ENCODE measurements around the gene SLC2A8.
A peak's percentile ranks its signal among the peaks of the same experiment; 100 is the strongest.

SLC2A8 gene

GRCh38 chr9:127384016-127384730 is 12.8 kb upstream of the SLC2A8 start:
- DNase-seq: no peak

- no peak for DNase-seq
These were observed 12.1 kb upstream of the SLC2A8 start for GRCh38 chr9:127384901-127385300.

DNA sequence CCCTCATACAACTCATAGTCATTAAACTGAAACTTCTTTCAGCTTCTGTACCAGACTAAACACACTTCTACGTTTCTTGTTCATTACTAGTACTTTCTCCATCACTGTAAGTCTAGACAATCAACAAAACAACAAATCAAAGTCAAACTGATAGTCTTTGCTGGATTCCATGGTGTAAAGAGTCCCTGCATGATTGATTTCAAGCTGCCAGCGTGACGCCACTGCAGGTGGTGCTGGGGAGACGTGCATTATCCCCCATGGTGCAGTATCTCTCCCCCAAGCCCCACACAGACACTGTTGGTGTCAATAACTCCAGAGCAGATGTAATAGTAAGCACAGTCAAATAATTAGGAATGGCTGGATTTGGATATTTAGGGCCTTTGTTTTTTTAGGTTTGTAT is 10.7 kb upstream of the SLC2A8 start:
- no peak for DNase-seq

DNA sequence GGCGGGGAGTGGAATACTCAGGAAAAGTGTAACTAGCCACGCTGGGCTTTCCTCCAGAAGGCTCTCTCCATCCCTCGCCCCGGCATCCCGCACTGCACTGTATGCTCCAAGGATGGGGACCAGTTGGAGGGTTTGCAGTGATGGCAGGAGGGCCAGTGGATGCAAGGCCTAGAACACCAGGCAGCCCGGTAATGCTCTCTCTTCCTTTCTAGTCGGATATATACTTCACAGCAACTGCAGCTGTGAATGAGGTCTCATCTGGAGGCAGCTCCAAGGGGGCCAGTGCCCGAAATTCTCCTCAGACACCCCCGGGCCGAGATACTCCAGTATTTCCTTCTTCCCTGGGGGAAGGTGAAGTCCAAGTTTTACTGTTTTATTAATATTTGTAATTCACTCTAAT is 10.0 kb upstream of the SLC2A8 start:
- no peak for DNase-seq

- peak; percentile 79 for DNase-seq
These were observed 8.7 kb upstream of the SLC2A8 start for GRCh38 chr9:127388037-127388855.

- no peak for DNase-seq
These were observed 8.1 kb upstream of the SLC2A8 start for GRCh38 chr9:127388856-127389238.

DNA sequence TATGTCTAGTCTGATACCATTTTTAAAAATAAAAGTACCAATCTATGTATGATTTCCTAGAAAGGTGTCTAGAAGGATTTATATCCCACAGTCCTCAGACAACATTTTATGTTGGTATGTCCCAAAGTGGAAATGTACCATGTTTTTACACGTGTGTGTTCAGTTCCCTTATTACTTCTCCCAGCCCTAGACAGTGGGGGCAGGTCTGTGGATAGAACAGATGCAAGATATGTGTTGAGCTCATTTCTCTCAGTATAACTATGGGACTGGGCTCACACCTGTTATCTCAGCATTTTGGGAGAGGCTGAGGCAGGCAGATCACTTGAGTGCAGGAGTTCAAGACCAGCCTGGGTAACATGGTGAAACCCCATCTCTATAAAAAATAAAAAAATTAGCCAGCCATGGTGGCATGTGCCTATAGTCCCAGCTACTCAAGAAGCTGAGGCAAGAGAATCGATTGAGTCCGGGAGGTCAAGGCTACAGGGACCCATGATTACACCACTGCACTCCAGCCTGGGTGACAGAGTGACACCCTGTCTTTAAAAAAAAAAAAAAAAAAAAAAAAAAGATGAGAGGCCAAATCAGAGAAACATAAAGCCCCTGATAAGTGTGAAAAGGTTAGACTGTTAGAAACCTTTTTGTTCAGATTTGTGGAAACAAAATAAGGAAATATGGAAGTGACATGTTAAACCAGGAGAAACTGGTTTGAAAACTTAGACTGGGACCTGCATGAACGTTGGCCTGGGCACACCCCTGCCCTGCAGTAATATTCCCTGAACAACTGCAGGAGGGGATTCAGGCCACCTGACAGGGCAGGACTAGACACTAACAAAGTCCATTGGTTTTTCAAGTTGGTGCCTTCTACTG is 7.4 kb upstream of the SLC2A8 start:
- no peak for DNase-seq

DNA sequence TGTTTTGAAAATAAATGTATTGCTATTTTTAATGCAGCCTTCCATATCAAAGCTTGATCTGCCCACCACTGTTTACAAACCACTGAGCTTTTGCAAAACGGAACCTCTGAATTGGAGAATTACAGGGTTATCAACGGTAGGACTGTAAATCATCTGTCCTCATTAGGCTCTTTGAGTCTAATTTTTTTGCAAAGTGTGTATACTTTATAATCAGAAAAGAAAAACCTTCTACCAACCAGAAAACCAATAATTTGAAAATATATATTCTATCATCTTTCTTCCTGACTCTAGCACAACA is 6.8 kb upstream of the SLC2A8 start:
- peak; percentile 42 for DNase-seq

- DNase-seq: no peak
These were observed 6.4 kb upstream of the SLC2A8 start for GRCh38 chr9:127390563-127390962.

DNA sequence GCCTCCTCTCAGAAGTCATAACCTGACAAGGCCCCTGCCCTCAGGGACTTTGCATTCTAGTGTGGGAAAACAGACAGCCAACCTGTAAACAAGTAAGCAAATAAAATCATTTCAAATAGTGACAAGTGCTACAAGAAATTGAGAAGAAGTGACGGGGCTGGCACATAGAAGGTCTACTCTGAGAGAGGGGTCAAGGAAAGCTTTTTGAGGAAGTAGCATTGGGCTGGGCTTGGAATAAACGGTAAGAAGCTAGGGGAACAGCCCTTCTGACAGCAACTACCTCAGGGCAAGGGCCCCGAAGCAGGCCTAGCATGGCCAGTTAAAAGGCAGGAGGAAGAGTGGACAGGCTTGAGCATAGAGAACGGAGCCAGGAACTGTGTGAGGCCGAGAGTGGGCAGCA is 4.8 kb upstream of the SLC2A8 start:
- peak; percentile 24 for DNase-seq

- DNase-seq: no peak
These were observed 4.0 kb upstream of the SLC2A8 start for GRCh38 chr9:127392976-127393375.

DNA sequence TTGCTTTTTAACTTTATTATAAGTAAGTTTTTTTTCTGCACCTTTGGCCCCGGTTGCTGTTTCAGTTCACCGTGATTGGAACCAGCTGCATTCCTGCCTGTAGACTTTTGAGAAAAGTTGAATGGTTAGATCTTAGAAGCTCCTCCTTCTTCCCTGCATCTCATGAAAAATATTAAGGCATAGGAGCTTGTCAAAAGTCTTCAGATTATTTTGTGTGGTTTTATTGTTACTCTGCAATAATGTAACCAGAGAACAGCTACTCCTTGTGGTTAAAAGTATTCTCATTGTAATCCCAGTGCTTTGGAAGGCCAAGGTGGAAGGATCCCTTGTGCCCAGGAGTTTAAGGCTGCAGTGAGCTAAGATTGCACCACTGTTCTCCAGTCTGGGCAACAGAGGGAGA is 3.3 kb upstream of the SLC2A8 start:
- no peak for DNase-seq

GRCh38 chr9:127395497-127396252 is 1.3 kb upstream of the SLC2A8 start:
- DNase-seq: peak; percentile 56

GRCh38 chr9:127396253-127396807 is 639 bp upstream of the SLC2A8 start:
- no peak for DNase-seq

DNA sequence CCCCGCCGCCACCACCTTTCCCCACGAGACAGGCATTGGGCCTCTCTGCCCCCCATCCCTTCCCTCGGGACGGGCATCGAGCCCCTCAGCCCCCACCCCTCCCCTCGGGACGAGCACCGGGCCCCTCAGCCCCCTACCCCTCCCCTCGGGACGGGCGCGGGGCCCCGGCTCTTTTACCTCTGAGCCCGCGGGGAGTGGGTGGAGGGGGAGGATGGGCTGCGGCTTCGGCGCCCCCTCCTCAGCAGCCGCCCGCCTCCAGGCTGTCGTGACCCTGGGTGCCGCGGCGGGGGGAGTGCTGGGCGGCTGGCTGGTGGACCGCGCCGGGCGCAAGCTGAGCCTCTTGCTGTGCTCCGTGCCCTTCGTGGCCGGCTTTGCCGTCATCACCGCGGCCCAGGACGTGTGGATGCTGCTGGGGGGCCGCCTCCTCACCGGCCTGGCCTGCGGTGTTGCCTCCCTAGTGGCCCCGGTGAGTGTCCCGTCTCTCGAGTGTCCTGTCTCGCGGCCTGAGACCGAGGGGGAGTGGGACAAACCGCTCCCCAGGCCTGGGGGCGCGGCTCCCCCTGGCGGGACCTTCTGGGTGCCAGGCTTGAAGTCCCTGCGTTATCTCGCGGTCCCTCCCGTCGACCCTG is 791 bp downstream of the SLC2A8 start:
- DNase-seq: peak; percentile 50

DNA sequence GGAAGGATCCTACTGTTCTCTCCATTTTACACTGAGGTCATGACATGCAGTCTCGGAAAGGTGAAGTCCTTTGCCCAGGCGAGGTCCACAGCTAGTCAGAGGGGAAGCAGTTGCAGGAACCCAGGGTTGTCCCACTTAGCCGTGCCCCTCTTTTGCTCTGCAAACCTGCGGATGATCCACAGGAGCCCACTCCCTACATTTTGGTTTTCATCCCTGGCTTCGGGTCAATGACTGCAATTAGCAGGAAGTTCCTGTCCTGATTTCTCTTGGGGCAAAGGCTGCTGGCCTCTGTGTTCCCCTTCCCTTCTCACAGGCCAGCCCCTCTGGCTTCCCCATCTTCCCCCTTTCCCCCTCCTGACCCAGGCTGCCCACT is 1.3 kb downstream of the SLC2A8 start:
- DNase-seq: no peak

GRCh38 chr9:127398715-127399400 is 1.9 kb downstream of the SLC2A8 start:
- no peak for DNase-seq

GRCh38 chr9:127399736-127400269 is 2.8 kb downstream of the SLC2A8 start:
- DNase-seq: no peak

DNA sequence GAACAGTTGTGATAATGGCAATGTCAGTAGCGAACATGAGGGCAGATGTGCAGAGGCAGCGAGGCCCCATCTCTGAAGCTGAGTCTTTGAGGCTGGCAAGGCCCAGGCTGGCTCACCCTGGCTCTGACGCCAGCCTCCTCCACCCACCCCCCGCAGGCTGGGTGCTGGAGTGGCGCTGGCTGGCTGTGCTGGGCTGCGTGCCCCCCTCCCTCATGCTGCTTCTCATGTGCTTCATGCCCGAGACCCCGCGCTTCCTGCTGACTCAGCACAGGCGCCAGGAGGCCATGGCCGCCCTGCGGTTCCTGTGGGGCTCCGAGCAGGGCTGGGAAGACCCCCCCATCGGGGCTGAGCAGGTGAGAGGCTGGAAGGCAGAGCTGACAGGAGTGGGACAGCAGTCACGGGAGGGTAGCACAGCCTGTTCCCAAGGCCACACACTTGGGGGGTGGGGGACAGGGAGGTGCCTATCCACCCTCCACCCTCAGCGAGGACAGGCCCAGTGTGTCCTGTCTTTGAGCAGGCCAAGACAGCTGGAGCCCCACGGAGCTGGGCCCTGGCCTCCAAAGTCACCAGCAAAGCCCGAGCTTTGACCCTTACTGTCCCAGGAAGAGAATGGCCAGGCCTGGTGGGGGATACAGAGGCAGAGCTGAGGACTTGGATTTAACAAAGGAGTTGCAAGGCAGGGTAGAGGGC is 5.6 kb downstream of the SLC2A8 start:
- DNase-seq: no peak

GRCh38 chr9:127403507-127404192 is 6.7 kb downstream of the SLC2A8 start:
- no peak for DNase-seq

Data from hematopoietic multipotent progenitor cell treated with erythropoietin and hydrocortisone succinate and interleukin-3 and kit ligand, for 6 days (in vitro differentiated cells).